Measurements from ENCODE around the gene CYP4F8.

Gene CYP4F8

GRCh38 chr19:15629003-15629880 is 14.2 kb downstream of the CYP4F8 start:
- H3K4me3 ChIP-seq (ENCODE audit: low read depth, low read length): no peak overlapping the region
- DNase-seq (ENCODE audit: low read depth): peak; percentile 23
- TF ChIP-seq, protein P1, sequence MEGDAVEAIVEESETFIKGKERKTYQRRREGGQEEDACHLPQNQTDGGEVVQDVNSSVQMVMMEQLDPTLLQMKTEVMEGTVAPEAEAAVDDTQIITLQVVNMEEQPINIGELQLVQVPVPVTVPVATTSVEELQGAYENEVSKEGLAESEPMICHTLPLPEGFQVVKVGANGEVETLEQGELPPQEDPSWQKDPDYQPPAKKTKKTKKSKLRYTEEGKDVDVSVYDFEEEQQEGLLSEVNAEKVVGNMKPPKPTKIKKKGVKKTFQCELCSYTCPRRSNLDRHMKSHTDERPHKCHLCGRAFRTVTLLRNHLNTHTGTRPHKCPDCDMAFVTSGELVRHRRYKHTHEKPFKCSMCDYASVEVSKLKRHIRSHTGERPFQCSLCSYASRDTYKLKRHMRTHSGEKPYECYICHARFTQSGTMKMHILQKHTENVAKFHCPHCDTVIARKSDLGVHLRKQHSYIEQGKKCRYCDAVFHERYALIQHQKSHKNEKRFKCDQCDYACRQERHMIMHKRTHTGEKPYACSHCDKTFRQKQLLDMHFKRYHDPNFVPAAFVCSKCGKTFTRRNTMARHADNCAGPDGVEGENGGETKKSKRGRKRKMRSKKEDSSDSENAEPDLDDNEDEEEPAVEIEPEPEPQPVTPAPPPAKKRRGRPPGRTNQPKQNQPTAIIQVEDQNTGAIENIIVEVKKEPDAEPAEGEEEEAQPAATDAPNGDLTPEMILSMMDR (IDR thresholded peaks at IDR 0.05; ENCODE audit: control insufficient read depth, extremely low read depth, insufficient read depth): peak; percentile 81

- TF ChIP-seq, protein P1 (IDR thresholded peaks at IDR 0.05; ENCODE audit: control insufficient read depth, extremely low read depth, insufficient read depth): peak; percentile 58
- no peak overlapping the region for H3K4me3 ChIP-seq (ENCODE audit: low read depth, low read length)
- DNase-seq (ENCODE audit: low read depth): no peak
These were observed 16.8 kb downstream of the CYP4F8 start for GRCh38 chr19:15631817-15632216.

DNA sequence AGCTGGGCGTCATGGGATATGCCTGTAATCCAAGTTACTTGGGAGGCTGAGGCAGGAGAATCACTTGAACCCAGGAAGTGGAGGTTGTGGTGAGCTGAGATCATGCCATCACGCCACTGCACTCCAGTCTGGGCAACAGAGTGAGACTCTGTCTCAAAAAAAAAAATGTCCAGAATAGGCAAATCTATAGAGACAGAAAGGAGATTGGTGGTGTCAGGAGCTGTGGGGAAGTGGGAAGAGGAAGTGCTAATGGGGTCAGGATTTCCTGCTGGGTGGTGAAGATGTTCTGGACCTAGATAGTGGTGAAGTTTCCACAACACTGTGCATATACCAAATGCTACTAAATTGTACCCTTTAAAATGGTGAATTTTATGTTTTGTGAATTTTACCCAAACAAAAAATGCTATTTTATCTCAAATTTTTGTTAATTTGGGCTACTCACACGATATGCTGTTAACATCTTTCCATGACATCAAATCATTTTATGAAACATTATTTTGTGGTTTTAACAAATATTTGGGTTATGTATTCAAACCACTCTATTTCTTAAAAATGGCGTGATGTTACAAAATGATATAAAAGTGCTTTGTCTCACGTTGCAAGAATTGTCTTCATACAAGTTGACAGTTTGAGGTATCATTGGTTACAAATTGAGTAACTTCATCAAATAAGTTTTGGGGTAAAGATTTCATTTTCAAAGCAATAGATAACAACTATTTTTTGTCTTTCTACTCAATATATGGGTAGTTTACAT is 18.2 kb downstream of the CYP4F8 start:
- H3K4me3 ChIP-seq (ENCODE audit: low read depth, low read length): no peak overlapping the region
- no peak for DNase-seq (ENCODE audit: low read depth)
- TF ChIP-seq, protein P1 (IDR thresholded peaks at IDR 0.05; ENCODE audit: control insufficient read depth, extremely low read depth, insufficient read depth): no peak

DNA sequence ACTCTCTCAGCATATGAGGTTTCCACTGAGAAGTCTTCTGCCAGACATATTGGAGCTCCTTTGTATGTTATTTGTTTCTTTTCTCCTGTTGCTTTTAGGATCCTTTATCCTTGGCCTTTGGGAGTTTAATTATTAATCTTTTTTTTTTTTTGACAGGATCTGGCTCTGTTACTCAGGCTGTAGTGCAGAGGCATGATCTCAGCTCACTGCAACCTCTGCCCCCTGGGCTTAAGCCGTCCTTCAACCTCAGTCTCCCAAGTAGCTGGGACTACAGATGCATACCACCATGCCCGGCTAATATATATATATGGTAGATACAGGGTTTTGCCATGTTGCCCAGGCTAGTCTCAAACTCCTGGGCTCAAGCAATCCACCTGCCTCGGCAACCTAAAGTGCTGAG is 19.1 kb downstream of the CYP4F8 start:
- H3K4me3 ChIP-seq (ENCODE audit: low read depth, low read length): no peak overlapping the region
- TF ChIP-seq, protein P1 (IDR thresholded peaks at IDR 0.05; ENCODE audit: control insufficient read depth, extremely low read depth, insufficient read depth): no peak
- no peak for DNase-seq (ENCODE audit: low read depth)

DNA sequence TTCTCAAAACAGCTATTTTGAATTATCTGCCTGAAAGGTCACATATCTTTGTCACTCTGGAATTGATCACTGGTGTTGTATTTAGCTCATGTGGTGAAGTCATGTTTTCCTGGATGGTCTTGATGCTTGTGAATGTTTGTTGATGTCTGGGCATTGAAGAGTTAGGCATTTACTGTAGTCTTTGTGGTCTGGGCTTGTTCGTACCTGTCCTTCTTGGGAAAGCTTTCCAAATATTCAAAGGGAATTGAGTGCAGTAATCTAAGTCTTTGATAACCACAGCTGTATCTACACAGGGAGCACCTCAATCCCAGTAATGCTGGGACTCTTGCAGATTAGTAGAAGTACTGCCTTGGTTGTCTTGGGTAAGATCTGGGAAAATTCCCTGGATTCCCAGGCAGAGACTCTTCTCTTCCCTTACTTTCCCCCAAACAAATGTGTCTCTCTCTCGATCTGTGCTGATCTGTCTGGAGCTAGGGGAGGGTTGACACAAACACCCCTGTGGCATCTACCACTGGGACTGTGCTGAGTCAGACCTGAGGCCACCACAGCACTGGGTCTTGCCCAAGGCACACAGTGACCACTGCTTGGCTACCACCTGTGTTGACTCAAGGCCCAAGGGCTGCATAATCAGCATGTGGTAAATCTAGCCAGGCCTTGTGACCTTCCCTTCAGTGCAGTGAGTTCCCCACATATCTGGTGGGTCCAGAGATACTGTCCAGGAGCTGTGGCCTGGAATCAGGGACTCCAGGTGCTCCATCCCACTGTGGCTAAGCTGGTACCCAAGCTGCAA is 20.2 kb downstream of the CYP4F8 start:
- H3K4me3 ChIP-seq (ENCODE audit: low read depth, low read length): no peak overlapping the region
- DNase-seq (ENCODE audit: low read depth): no peak
- TF ChIP-seq, protein P1 (IDR thresholded peaks at IDR 0.05; ENCODE audit: control insufficient read depth, extremely low read depth, insufficient read depth): no peak

DNA sequence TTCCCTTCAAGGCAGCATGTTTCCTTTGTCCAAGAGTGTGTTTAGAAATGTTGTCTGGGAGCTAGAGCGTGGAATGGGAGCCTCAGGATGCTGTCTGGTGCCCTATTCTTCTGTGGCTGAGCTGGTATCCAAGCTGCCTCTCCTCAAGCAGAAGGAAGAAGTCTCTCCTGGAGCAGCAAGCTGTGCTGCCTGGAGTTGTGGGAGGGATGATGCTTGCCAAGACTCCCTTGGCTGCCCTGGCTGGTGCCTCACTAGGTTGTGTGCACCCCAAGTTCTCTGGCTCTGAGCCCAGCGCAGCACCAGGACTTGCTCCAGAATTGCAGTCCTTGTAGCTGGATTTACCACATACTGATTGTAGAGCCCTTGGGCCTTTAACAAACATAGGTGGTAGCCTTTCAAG is 21.0 kb downstream of the CYP4F8 start:
- TF ChIP-seq, protein P1 (IDR thresholded peaks at IDR 0.05; ENCODE audit: control insufficient read depth, extremely low read depth, insufficient read depth): no peak
- no peak overlapping the region for H3K4me3 ChIP-seq (ENCODE audit: low read depth, low read length)
- DNase-seq (ENCODE audit: low read depth): no peak

Data from LNCaP clone FGC (cell line).